ENCODE data around the gene RBFA.
A peak's percentile ranks its signal among the peaks of the same experiment; 100 is the strongest.

- TF ChIP-seq CTCF (IDR thresholded peaks at IDR 0.05): peak in 11 of 12 donors; percentile 12 to 52 (median 42)
- peak in 1 of 2 donors; percentile 81 for TF ChIP-seq POLR2A (IDR thresholded peaks at IDR 0.05)
Measured at GRCh38 chr18:80034068-80034851, at the start of gene RBFA.

Measured in heart left ventricle (tissue), 13 donors.